Measurements from ENCODE around the gene ATL1. TPM values are rescaled to one million over a fixed set of nuclear protein-coding genes. Genes with fewer than 3 reads are reported as not detected.
"Not testable (repeated sequence)": the region's sequence is repeated elsewhere in the genome, so short reads cannot be mapped to it uniquely, and the experiment has no call there.

The ATL1 gene
- total RNA-seq, 1 donor from 2014 or later: 1.2 TPM

- H3K9me3 ChIP-seq: no peaks in the 10 kb centered on the region
- intact Hi-C loops (cut with DNase I): no loop called here
- peaks cover 4 to 29% of the 10 kb centered on the region in 2 donors for H3K4me1 ChIP-seq
- DNase-seq (ENCODE audit: low spot score in 2 of 2): no peak
- peak overlapping the region in 1 of 2 donors; percentile 12 for H3K4me3 ChIP-seq
- TF ChIP-seq CTCF (IDR thresholded peaks at IDR 0.05): no peak
- no peaks in the 10 kb centered on the region for H3K27me3 ChIP-seq
- H3K36me3 ChIP-seq: peaks cover 0 to 8% of the 10 kb centered on the region in 2 donors
- peak overlapping the region; percentile 22 to 29 for H3K27ac ChIP-seq
Observed at GRCh38 chr14:50657753-50658152, 97.8 kb downstream of the ATL1 start.

- Histone ChIP-seq H3K4me3 (peak overlapping the region in 1 of 2 donors; percentile 12), H3K36me3 (peaks cover 0 to 8% of the 10 kb centered on the region in 2 donors), H3K27ac (peak overlapping the region; percentile 22 to 29), H3K9me3 (no peaks in the 10 kb centered on the region), H3K27me3 (no peaks in the 10 kb centered on the region), H3K4me1 (peaks cover 4 to 24% of the 10 kb centered on the region in 2 donors)
- DNase-seq (ENCODE audit: low spot score in 2 of 2): no peak
- intact Hi-C loops (cut with DNase I): no loop called here
- TF ChIP-seq CTCF (IDR thresholded peaks at IDR 0.05): no peak
Observed at GRCh38 chr14:50658203-50658602, 98.3 kb downstream of the ATL1 start.

GRCh38 chr14:50659327-50659974 lies 99.5 kb downstream of the ATL1 start:
- intact Hi-C loops (cut with DNase I): no loop called here
- Histone ChIP-seq H3K36me3 (peaks cover 0 to 8% of the 10 kb centered on the region in 2 donors), H3K4me3 (no peak overlapping the region), H3K9me3 (no peaks in the 10 kb centered on the region), H3K27ac (no peak overlapping the region), H3K27me3 (no peaks in the 10 kb centered on the region), H3K4me1 (peaks cover under 1 to 25% of the 10 kb centered on the region in 2 donors)
- TF ChIP-seq CTCF (IDR thresholded peaks at IDR 0.05): no peak
- DNase-seq (ENCODE audit: low spot score in 2 of 2): no peak

DNA sequence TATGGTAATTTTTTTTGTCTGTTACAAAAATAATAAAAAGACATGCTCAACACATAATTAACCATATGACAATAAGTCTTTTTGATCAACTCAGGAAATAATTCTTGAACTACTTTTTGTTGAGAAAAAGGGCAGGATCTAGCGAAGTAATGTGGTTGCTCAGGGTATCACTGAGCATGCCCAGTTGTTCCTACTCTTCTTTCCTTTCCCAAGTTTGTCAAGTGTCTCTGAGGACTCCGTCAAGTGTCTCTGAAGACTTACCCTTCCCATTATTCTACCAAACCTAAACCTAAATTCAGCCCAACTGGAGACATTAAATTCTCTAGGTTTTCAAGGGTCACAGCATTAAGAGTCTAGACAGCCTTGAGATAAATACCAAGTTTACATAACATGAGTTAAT lies 104.6 kb downstream of the ATL1 start:
- intact Hi-C loops (cut with DNase I): loop anchor here (10.0 kb wide), 1 partner anchor 350 kb away; the partner anchor contains the start of genes DMAC2L and L2HGDH

GRCh38 chr14:50665300-50665699 lies 105.4 kb downstream of the ATL1 start:
- H3K27ac ChIP-seq: peak overlapping the region in 1 of 2 donors; percentile 99
- H3K4me3 ChIP-seq: peak overlapping the region in 1 of 2 donors; percentile 86
- not testable (repeated sequence) for H3K36me3 ChIP-seq; H3K27me3 ChIP-seq; H3K9me3 ChIP-seq; DNase-seq (ENCODE audit: low spot score in 2 of 2)
- peaks cover 4 to 17% of the 10 kb centered on the region in 2 donors for H3K4me1 ChIP-seq
- intact Hi-C loops (cut with DNase I): loop anchor here (5.0 to 10.0 kb wide), 6 partner anchors 92 to 898 kb away; partner anchors contain the start of genes ATL1, DMAC2L, KLHDC2 and L2HGDH

More for the DNA sequence above, 104.6 kb downstream of the ATL1 start:
- H3K27ac ChIP-seq; H3K9me3 ChIP-seq; H3K36me3 ChIP-seq; H3K4me3 ChIP-seq; DNase-seq (ENCODE audit: low spot score in 2 of 2); H3K27me3 ChIP-seq: not testable (repeated sequence)
- H3K4me1 ChIP-seq: peaks cover 4 to 21% of the 10 kb centered on the region in 2 donors

DNA sequence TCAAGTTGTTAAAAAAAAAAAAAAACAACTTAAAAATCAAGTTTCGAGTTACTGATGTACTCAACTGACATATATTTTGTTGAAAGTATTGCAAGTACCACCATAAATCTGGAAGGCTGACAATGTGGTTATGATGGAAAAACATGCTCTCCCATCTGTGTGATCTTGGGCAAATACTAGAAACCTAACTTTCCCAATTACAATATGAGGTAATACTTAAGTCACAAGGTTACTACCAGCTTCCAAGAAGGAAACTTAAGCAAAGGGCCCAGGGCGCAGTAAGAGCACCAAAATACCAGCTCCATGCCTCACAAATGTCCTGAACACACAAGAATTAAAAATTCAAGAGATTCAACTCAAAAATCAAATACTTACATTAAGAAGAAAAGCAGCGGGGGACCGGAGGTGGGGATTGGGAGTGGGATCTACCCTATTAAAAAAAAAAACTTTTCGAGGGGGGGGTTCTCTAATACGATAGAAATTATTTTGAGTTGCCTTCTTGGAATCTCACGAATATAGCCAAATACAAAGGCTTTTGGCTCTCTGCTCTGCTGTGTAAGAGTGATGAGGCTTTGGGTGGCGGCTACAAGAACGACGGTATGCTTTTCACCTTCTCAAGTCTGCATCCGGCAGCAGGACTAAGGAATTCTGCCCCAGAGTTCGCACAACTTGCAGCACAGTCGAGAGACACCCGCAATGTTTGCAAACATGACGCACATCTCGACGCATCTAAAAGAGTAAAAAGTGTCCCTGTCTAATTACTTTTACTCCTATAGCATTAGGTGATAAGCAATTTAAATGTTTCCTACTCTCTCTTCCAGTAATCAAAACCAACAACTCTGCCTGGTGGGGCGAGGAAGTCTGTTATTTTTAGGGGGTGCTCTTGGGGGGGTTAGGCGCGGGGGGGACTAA lies 107.1 kb downstream of the ATL1 start:
- Histone ChIP-seq H3K27ac (peak overlapping the region; percentile 99), H3K4me3 (peak overlapping the region; percentile 86 to 96), H3K36me3 (no peaks in the 10 kb centered on the region), H3K4me1 (peaks cover 4 to 15% of the 10 kb centered on the region in 2 donors), H3K27me3 (no peaks in the 10 kb centered on the region), H3K9me3 (no peaks in the 10 kb centered on the region)
- no peak for TF ChIP-seq CTCF (IDR thresholded peaks at IDR 0.05)
- DNase-seq (ENCODE audit: low spot score in 2 of 2): no peak
- intact Hi-C loops (cut with DNase I): loop anchor here (5.0 to 10.0 kb wide), 6 partner anchors 90 to 900 kb away; partner anchors contain the start of genes ATL1, DMAC2L, KLHDC2 and L2HGDH
